Activated T-cell treated with anti-CD3 and anti-CD28 coated beads, Interleukin-2, amount 50 U/mL, for 48 hours (primary cell): ENCODE measurements around the gene PLXNA1.

Experiments
- DNase-seq, 2 experiments: peaks; one replicate each; pipeline ENCODE4 v3.0.0-alpha.2; 2020

PLXNA1 gene

GRCh38 chr3:127003175-127003555 is 20.2 kb downstream of the PLXNA1 start:
- DNase-seq: no peak

- DNase-seq: no peak
These were observed 20.8 kb downstream of the PLXNA1 start for GRCh38 chr3:127003601-127004280.

- DNase-seq: no peak
These were observed 21.9 kb downstream of the PLXNA1 start for GRCh38 chr3:127004641-127005397.

- no peak for DNase-seq
These were observed 23.1 kb downstream of the PLXNA1 start for GRCh38 chr3:127005864-127006500.

GRCh38 chr3:127006781-127007436 is 24.0 kb downstream of the PLXNA1 start:
- DNase-seq: no peak

- DNase-seq: no peak
These were observed 25.3 kb downstream of the PLXNA1 start for GRCh38 chr3:127008236-127008635.

- DNase-seq: no peak
These were observed 26.6 kb downstream of the PLXNA1 start for GRCh38 chr3:127009531-127009930.

- DNase-seq: no peak
These were observed 28.5 kb downstream of the PLXNA1 start for GRCh38 chr3:127011270-127011992.

- no peak for DNase-seq
These were observed 29.2 kb downstream of the PLXNA1 start for GRCh38 chr3:127012091-127012490.

GRCh38 chr3:127013181-127013580 is 30.3 kb downstream of the PLXNA1 start:
- DNase-seq: no peak

GRCh38 chr3:127013758-127014535 is 31.0 kb downstream of the PLXNA1 start:
- no peak for DNase-seq

- DNase-seq: no peak
These were observed 31.8 kb downstream of the PLXNA1 start for GRCh38 chr3:127014536-127015281.

GRCh38 chr3:127015282-127016042 is 32.5 kb downstream of the PLXNA1 start:
- DNase-seq: no peak

- DNase-seq: no peak
These were observed 33.1 kb downstream of the PLXNA1 start for GRCh38 chr3:127016043-127016343.

- DNase-seq: no peak
These were observed 33.5 kb downstream of the PLXNA1 start for GRCh38 chr3:127016461-127016860.

GRCh38 chr3:127017229-127017628 is 34.3 kb downstream of the PLXNA1 start:
- DNase-seq: no peak

GRCh38 chr3:127017781-127018180 is 34.9 kb downstream of the PLXNA1 start:
- DNase-seq: no peak

GRCh38 chr3:127018306-127018828 is 35.5 kb downstream of the PLXNA1 start:
- DNase-seq: no peak

GRCh38 chr3:127019449-127019848 is 36.5 kb downstream of the PLXNA1 start:
- DNase-seq: no peak

GRCh38 chr3:127020543-127020942 is 37.6 kb downstream of the PLXNA1 start:
- no peak for DNase-seq
